GM18868 (cell line): Measurements from ENCODE around the gene YWHAG.

Experiments used
- ATAC-seq: cut with Tn5 transposase; IDR thresholded peaks from one replicate; pipeline ENCODE4 v1.9.1; 2021; ENCODE audit warnings: mild to moderate bottlenecking, moderate library complexity; ENCODE audit not compliant: unreplicated experiment

The YWHAG gene

GRCh38 chr7:76278540-76278939 is 80.3 kb downstream of the YWHAG start:
- ATAC-seq, result no peak
